ENCODE data around the gene FBXO42. TPM values are rescaled to one million over a fixed set of nuclear protein-coding genes. Genes with fewer than 3 reads are reported as not detected.
"Not testable (repeated sequence)": the region's sequence is repeated elsewhere in the genome, so short reads cannot be mapped to it uniquely, and the experiment has no call there.

The FBXO42 gene
- total and polyA plus RNA-seq, 2 experiments from 2014 or later = 28.6 to 40.8 TPM

- H3K27me3 ChIP-seq = no peaks in the 10 kb centered on the region
- no peak for TF ChIP-seq CTCF (IDR thresholded peaks at IDR 0.05; ENCODE audit: low read depth, low read length)
- peaks cover 13% of the 10 kb centered on the region for H3K4me1 ChIP-seq (ENCODE audit: low read depth)
- no peak for DNase-seq (ENCODE audit: low read depth in 1 of 2, low spot score in 1 of 2)
- no peak overlapping the region for H3K27ac ChIP-seq
- no peaks in the 10 kb centered on the region for H3K9me3 ChIP-seq (ENCODE audit: low read depth)
- H3K4me3 ChIP-seq = no peak overlapping the region
- peaks cover 24% of the 10 kb centered on the region for H3K36me3 ChIP-seq
These were observed 94.3 kb downstream of the FBXO42 start for GRCh38 chr1:16257968-16258367.

GRCh38 chr1:16257556-16257955 is 94.7 kb downstream of the FBXO42 start:
- peaks cover 13% of the 10 kb centered on the region for H3K4me1 ChIP-seq (ENCODE audit: low read depth)
- not testable (repeated sequence) for H3K9me3 ChIP-seq (ENCODE audit: low read depth); H3K27me3 ChIP-seq; H3K27ac ChIP-seq; DNase-seq (ENCODE audit: low read depth in 1 of 2, low spot score in 1 of 2); H3K4me3 ChIP-seq
- peaks cover 26% of the 10 kb centered on the region for H3K36me3 ChIP-seq

- Histone ChIP-seq H3K9me3 (ENCODE audit: low read depth) (no peaks in the 10 kb centered on the region), H3K27me3 (no peaks in the 10 kb centered on the region), H3K36me3 (peaks cover 37% of the 10 kb centered on the region), H3K27ac (no peak overlapping the region), H3K4me1 (ENCODE audit: low read depth) (peaks cover 13% of the 10 kb centered on the region), H3K4me3 (no peak overlapping the region)
- no peak for DNase-seq (ENCODE audit: low read depth in 1 of 2, low spot score in 1 of 2)
- no peak for TF ChIP-seq CTCF (IDR thresholded peaks at IDR 0.05; ENCODE audit: low read depth, low read length)
These were observed 95.8 kb downstream of the FBXO42 start for GRCh38 chr1:16256478-16256877.

- no peak overlapping the region for H3K27ac ChIP-seq
- no peaks in the 10 kb centered on the region for H3K27me3 ChIP-seq
- no peaks in the 10 kb centered on the region for H3K9me3 ChIP-seq (ENCODE audit: low read depth)
- TF ChIP-seq CTCF (IDR thresholded peaks at IDR 0.05; ENCODE audit: low read depth, low read length) = no peak
- H3K4me3 ChIP-seq = no peak overlapping the region
- peaks cover 48% of the 10 kb centered on the region for H3K36me3 ChIP-seq
- H3K4me1 ChIP-seq (ENCODE audit: low read depth) = peaks cover 15% of the 10 kb centered on the region
- no peak for DNase-seq (ENCODE audit: low read depth in 1 of 2, low spot score in 1 of 2)
These were observed 97.9 kb downstream of the FBXO42 start for GRCh38 chr1:16254263-16254928.

- DNase-seq (ENCODE audit: low read depth in 1 of 2, low spot score in 1 of 2) = no peak
- peaks cover 24% of the 10 kb centered on the region for H3K4me1 ChIP-seq (ENCODE audit: low read depth)
- no peak overlapping the region for H3K4me3 ChIP-seq
- no peak for TF ChIP-seq CTCF (IDR thresholded peaks at IDR 0.05; ENCODE audit: low read depth, low read length)
- H3K36me3 ChIP-seq = peaks cover 48% of the 10 kb centered on the region
- H3K9me3 ChIP-seq (ENCODE audit: low read depth) = no peaks in the 10 kb centered on the region
- no peak overlapping the region for H3K27ac ChIP-seq
- no peaks in the 10 kb centered on the region for H3K27me3 ChIP-seq
These were observed 98.9 kb downstream of the FBXO42 start for GRCh38 chr1:16253332-16253922.

GRCh38 chr1:16252912-16253311 is 99.4 kb downstream of the FBXO42 start:
- Histone ChIP-seq H3K27ac (no peak overlapping the region), H3K4me1 (ENCODE audit: low read depth) (peaks cover 28% of the 10 kb centered on the region), H3K4me3 (no peak overlapping the region), H3K27me3 (no peaks in the 10 kb centered on the region), H3K36me3 (peaks cover 48% of the 10 kb centered on the region), H3K9me3 (ENCODE audit: low read depth) (no peaks in the 10 kb centered on the region)
- no peak for DNase-seq (ENCODE audit: low read depth in 1 of 2, low spot score in 1 of 2)
- no peak for TF ChIP-seq CTCF (IDR thresholded peaks at IDR 0.05; ENCODE audit: low read depth, low read length)

All from cardiac muscle cell (in vitro differentiated cells and primary cell).